GM18861 (cell line): Measurements from ENCODE around the gene RBM33.

Source experiments
- ATAC-seq: cut with Tn5 transposase; IDR thresholded peaks from one replicate; pipeline ENCODE4 v1.9.1; 2021; ENCODE audit not compliant: unreplicated experiment

RBM33 gene

GRCh38 chr7:155717010-155717744, 72.7 kb downstream of the RBM33 start:
- ATAC-seq: no peak

- no peak for ATAC-seq
These were observed 76.6 kb downstream of the RBM33 start for GRCh38 chr7:155721056-155721455.

GRCh38 chr7:155722118-155722517, 77.7 kb downstream of the RBM33 start:
- ATAC-seq: peak; percentile 61

- no peak for ATAC-seq
These were observed 78.5 kb downstream of the RBM33 start for GRCh38 chr7:155722936-155723335.

- ATAC-seq: peak; percentile 41
These were observed 80.0 kb downstream of the RBM33 start for GRCh38 chr7:155724327-155725005.

GRCh38 chr7:155725006-155725355, 80.5 kb downstream of the RBM33 start:
- no peak for ATAC-seq

- no peak for ATAC-seq
These were observed 83.2 kb downstream of the RBM33 start for GRCh38 chr7:155727616-155728015.

GRCh38 chr7:155728116-155728515, 83.7 kb downstream of the RBM33 start:
- no peak for ATAC-seq

GRCh38 chr7:155729847-155730246, 85.4 kb downstream of the RBM33 start:
- no peak for ATAC-seq

GRCh38 chr7:155731380-155731779, 86.9 kb downstream of the RBM33 start:
- no peak for ATAC-seq

- no peak for ATAC-seq
These were observed 87.4 kb downstream of the RBM33 start for GRCh38 chr7:155731871-155732270.

GRCh38 chr7:155732286-155732685, 87.8 kb downstream of the RBM33 start:
- no peak for ATAC-seq

GRCh38 chr7:155733582-155734444, 89.4 kb downstream of the RBM33 start:
- no peak for ATAC-seq

GRCh38 chr7:155734445-155734809, 90.0 kb downstream of the RBM33 start:
- ATAC-seq: no peak

- no peak for ATAC-seq
These were observed 91.1 kb downstream of the RBM33 start for GRCh38 chr7:155735442-155736115.

- ATAC-seq: no peak
These were observed 93.1 kb downstream of the RBM33 start for GRCh38 chr7:155737590-155737989.

- no peak for ATAC-seq
These were observed 93.6 kb downstream of the RBM33 start for GRCh38 chr7:155738104-155738503.

GRCh38 chr7:155738652-155739537, 94.4 kb downstream of the RBM33 start:
- peak; percentile 65 for ATAC-seq

- ATAC-seq: no peak
These were observed 95.2 kb downstream of the RBM33 start for GRCh38 chr7:155739538-155740143.

- ATAC-seq: no peak
These were observed 96.6 kb downstream of the RBM33 start for GRCh38 chr7:155741082-155741481.
